ENCODE measurements around the gene MAP2. TPM values are rescaled to one million over a fixed set of nuclear protein-coding genes. Genes with fewer than 3 reads are reported as not detected.

The MAP2 gene
- total and polyA plus RNA-seq, 2 of the 8 experiments (the other 6 are each of a cell fraction or from before 2014, with no cell fraction given): 5.9 to 9.4 TPM

DNA sequence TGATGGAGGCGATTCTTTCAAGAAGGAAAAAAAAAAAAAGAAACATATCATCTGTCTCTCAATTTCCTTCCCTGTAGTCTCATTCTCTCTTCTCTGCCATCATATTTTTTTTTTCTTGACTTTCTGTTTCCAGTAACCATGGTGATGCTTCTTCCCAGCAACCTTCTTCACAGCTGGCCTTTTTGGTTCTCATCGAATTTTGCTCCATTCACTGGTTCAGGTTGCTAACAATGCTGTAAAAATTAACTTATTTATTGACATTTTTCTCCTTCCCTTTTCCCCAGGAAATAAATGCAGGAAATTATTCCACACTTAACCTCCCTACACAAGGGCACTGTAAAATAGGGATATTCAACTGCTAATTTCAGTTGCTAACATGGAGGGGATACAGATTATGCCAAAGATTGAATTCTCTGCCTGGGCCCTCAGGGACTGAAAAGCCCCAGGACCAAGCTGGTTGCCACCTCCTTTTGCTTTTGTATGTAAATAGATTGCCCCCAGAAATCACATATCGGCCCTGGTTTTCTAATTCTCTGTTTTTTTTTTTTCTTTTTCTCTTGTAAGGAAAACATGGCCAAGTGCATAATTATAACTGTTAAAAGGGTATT lies 154.7 kb downstream of the MAP2 start (continued):
- no peak for TF ChIP-seq CBX8 (IDR thresholded peaks at IDR 0.05; ENCODE audit: borderline replicate concordance, low read depth, low read length)

Measured in H1 (cell line).